Peyer's patch (tissue), 4 donors: ENCODE measurements around the gene CACNA2D3. TPM values are rescaled to one million over a fixed set of nuclear protein-coding genes. Genes with fewer than 3 reads are reported as not detected.

Experiments
- DNase-seq, 3 donors: peaks; one replicate each; pipeline ENCODE4 v3.0.0-alpha.2; 2017 to 2019
- H3K27ac ChIP-seq, 4 donors: fragments of 200-600 bp; sonication (generic); one replicate each; pipeline ENCODE4 v1.5.1; 2016 to 2019
- H3K27me3 ChIP-seq, 2 donors: fragments of 200-600 bp; sonication (generic); one replicate each; pipeline ENCODE4 v1.5.1; 2019
- H3K36me3 ChIP-seq, 3 donors: fragments of 200-600 bp; sonication (generic); one replicate each; pipeline ENCODE4 v1.5.1; 2016 to 2019
- H3K4me1 ChIP-seq, 4 donors: fragments of 200-600 bp; sonication (generic); one replicate each; pipeline ENCODE4 v1.5.1; 2016 to 2019
- H3K4me3 ChIP-seq, 4 donors: fragments of 200-600 bp; sonication (generic); 1 replicate in 3 of 4; 2 replicates in 1 of 4; pipeline ENCODE4 v1.5.1; 2016 to 2019; ENCODE audit warnings: mild to moderate bottlenecking in 1 of 4
- H3K9me3 ChIP-seq, 4 donors: fragments of 200-600 bp; sonication (generic); one replicate each; pipeline ENCODE4 v1.5.1; 2016 to 2019; ENCODE audit warnings: mild to moderate bottlenecking in 1 of 4
- CTCF ChIP-seq, 6 experiments: fragments of 450-650 bp in 4 of 6; fragments of 200-600 bp in 2 of 6; sonication (generic) in 1 of 6; IDR thresholded peaks; one replicate each; pipeline ENCODE4 v1.5.1; 2017 to 2019; ENCODE audit warnings: antibody characterized with exemption in 6 of 6, mild to moderate bottlenecking in 3 of 6, moderate library complexity in 1 of 6
- POLR2A ChIP-seq, 2 donors: fragments of 450-650 bp; IDR thresholded peaks; one replicate each; pipeline ENCODE4 v1.5.1; 2017; ENCODE audit warnings: antibody characterized with exemption in 2 of 2, mild to moderate bottlenecking in 2 of 2, moderate library complexity in 2 of 2
- total RNA-seq, 4 donors: library from RNA; depleted of rRNA; stranded (reverse); fragments of >200 nt; gene quantifications; one replicate each; pipeline ENCODE4 v1.1.0, GENCODE V29; 2016

The CACNA2D3 gene
- total RNA-seq, 4 donors from 2014 or later: 0.27 to 5.0 TPM; not detected in 2

GRCh38 chr3:54476891-54477290 is 354.5 kb downstream of the CACNA2D3 start:
- TF ChIP-seq CTCF (IDR thresholded peaks at IDR 0.05) (no peak), POLR2A (IDR thresholded peaks at IDR 0.05) (no peak)
- Histone ChIP-seq H3K27ac (no peak overlapping the region), H3K4me1 (no peaks in the 10 kb centered on the region), H3K4me3 (no peak overlapping the region), H3K27me3 (no peaks in the 10 kb centered on the region), H3K9me3 (no peaks in the 10 kb centered on the region), H3K36me3 (no peaks in the 10 kb centered on the region)
- no peak for DNase-seq

GRCh38 chr3:54481606-54482365 is 359.4 kb downstream of the CACNA2D3 start:
- Histone ChIP-seq H3K9me3 (no peaks in the 10 kb centered on the region), H3K4me3 (no peak overlapping the region), H3K4me1 (no peaks in the 10 kb centered on the region), H3K36me3 (no peaks in the 10 kb centered on the region), H3K27me3 (no peaks in the 10 kb centered on the region), H3K27ac (no peak overlapping the region)
- no peak for DNase-seq
- TF ChIP-seq POLR2A (IDR thresholded peaks at IDR 0.05) (no peak), CTCF (IDR thresholded peaks at IDR 0.05) (no peak)

- DNase-seq: no peak
- no peaks in the 10 kb centered on the region for H3K4me1 ChIP-seq
- no peak overlapping the region for H3K27ac ChIP-seq
These were observed 362.0 kb downstream of the CACNA2D3 start for GRCh38 chr3:54484334-54484733.

GRCh38 chr3:54486317-54486716 is 364.0 kb downstream of the CACNA2D3 start:
- Histone ChIP-seq H3K27ac (no peak overlapping the region), H3K4me1 (no peaks in the 10 kb centered on the region), H3K36me3 (no peaks in the 10 kb centered on the region), H3K4me3 (no peak overlapping the region), H3K9me3 (no peaks in the 10 kb centered on the region), H3K27me3 (no peaks in the 10 kb centered on the region)
- no peak for DNase-seq
- TF ChIP-seq POLR2A (IDR thresholded peaks at IDR 0.05) (no peak), CTCF (IDR thresholded peaks at IDR 0.05) (no peak)

More at GRCh38 chr3:54484334-54484733, 362.0 kb downstream of the CACNA2D3 start:
- no peak overlapping the region for H3K4me3 ChIP-seq
- no peak for TF ChIP-seq POLR2A (IDR thresholded peaks at IDR 0.05)
- TF ChIP-seq CTCF (IDR thresholded peaks at IDR 0.05): no peak
- no peaks in the 10 kb centered on the region for H3K27me3 ChIP-seq
- H3K9me3 ChIP-seq: no peaks in the 10 kb centered on the region
- H3K36me3 ChIP-seq: no peaks in the 10 kb centered on the region

GRCh38 chr3:54488297-54488696 is 365.9 kb downstream of the CACNA2D3 start:
- TF ChIP-seq POLR2A (IDR thresholded peaks at IDR 0.05): no peak
- no peak for TF ChIP-seq CTCF (IDR thresholded peaks at IDR 0.05)
- Histone ChIP-seq H3K27ac (no peak overlapping the region), H3K4me1 (no peaks in the 10 kb centered on the region), H3K27me3 (no peaks in the 10 kb centered on the region), H3K4me3 (no peak overlapping the region), H3K9me3 (no peaks in the 10 kb centered on the region), H3K36me3 (no peaks in the 10 kb centered on the region)
- no peak for DNase-seq
